GM23338 (cell line): ENCODE measurements around the gene SRCAP. TPM values are rescaled to one million over a fixed set of nuclear protein-coding genes. Genes with fewer than 3 reads are reported as not detected.

Source experiments
- ATAC-seq: fragments of 200-7000 bp; cut with Tn5 transposase; 3 replicates; pipeline ENCODE4 v1.9.1; 2020
- DNase-seq: peaks from one replicate; pipeline ENCODE4 v3.0.0-alpha.2; 2015; ENCODE audit warnings: low spot score
- H2AFZ ChIP-seq: fragments of 200-600 bp; sonication (generic); 2 replicates; pipeline ENCODE4 v1.8.0; 2016; ENCODE audit warnings: antibody characterized with exemption, mild to moderate bottlenecking, moderate library complexity
- H3F3A ChIP-seq: fragments of 200-600 bp; sonication (generic); replicated peaks from 2 replicates; pipeline ENCODE4 v1.8.0; 2017; ENCODE audit warnings: antibody characterized with exemption, mixed run types, low read depth
- H3K27ac ChIP-seq: fragments of 200-600 bp; sonication (generic); 2 replicates; pipeline ENCODE4 v1.6.1; 2016; ENCODE audit warnings: low read depth
- H3K27me3 ChIP-seq: fragments of 200-600 bp; sonication (generic); 2 replicates; pipeline ENCODE4 v1.8.0; 2016; ENCODE audit warnings: mild to moderate bottlenecking, mixed run types, moderate library complexity; ENCODE audit not compliant: insufficient read depth
- H3K36me3 ChIP-seq: fragments of 200-600 bp; sonication (generic); 2 replicates; pipeline ENCODE4 v1.8.0; 2016; ENCODE audit warnings: mild to moderate bottlenecking; ENCODE audit not compliant: insufficient read depth
- H3K4me1 ChIP-seq: fragments of 200-600 bp; sonication (generic); 2 replicates; pipeline ENCODE4 v1.8.0; 2016; ENCODE audit warnings: mild to moderate bottlenecking, moderate library complexity; ENCODE audit not compliant: insufficient read depth
- H3K4me2 ChIP-seq: fragments of 200-600 bp; sonication (generic); 2 replicates; pipeline ENCODE4 v1.7.1; 2017; ENCODE audit warnings: mixed run types
- H3K4me3 ChIP-seq: fragments of 200-600 bp; sonication (generic); 2 replicates; pipeline ENCODE4 v1.6.1; 2016; ENCODE audit warnings: mixed run types
- H3K79me2 ChIP-seq: fragments of 200-600 bp; sonication (generic); replicated peaks from 2 replicates; pipeline ENCODE4 v1.8.0; 2017; ENCODE audit warnings: mild to moderate bottlenecking; ENCODE audit not compliant: insufficient read depth
- H3K9me2 ChIP-seq: fragments of 200-600 bp; sonication (generic); 2 replicates; pipeline ENCODE4 v1.8.0; 2017; ENCODE audit not compliant: insufficient read depth
- H4K20me1 ChIP-seq: fragments of 200-600 bp; sonication (generic); replicated peaks from 2 replicates; pipeline ENCODE4 v1.8.0; 2017; ENCODE audit warnings: mild to moderate bottlenecking; ENCODE audit not compliant: insufficient read depth
- H3K27ac Mint-ChIP-seq: 2 replicates; pipeline ENCODE4 v1.8.0; 2020; ENCODE audit warnings: inconsistent platforms, mild to moderate bottlenecking, moderate library complexity, mixed read lengths
- H3K27me3 Mint-ChIP-seq: 3 replicates; pipeline ENCODE4 v1.8.0; 2022; ENCODE audit warnings: low read depth, mild to moderate bottlenecking, moderate library complexity, mixed read lengths, inconsistent platforms; ENCODE audit not compliant: insufficient read depth, poor library complexity
- H3K36me3 Mint-ChIP-seq: 3 replicates; pipeline ENCODE4 v1.8.0; 2021; ENCODE audit warnings: low read depth, mild to moderate bottlenecking, inconsistent platforms, moderate library complexity, mixed read lengths
- H3K4me1 Mint-ChIP-seq: 3 replicates; pipeline ENCODE4 v1.8.0; 2020; ENCODE audit warnings: mild to moderate bottlenecking, inconsistent platforms, mixed read lengths
- H3K4me3 Mint-ChIP-seq: 3 replicates; pipeline ENCODE4 v1.8.0; 2021; ENCODE audit warnings: moderate library complexity, mild to moderate bottlenecking, inconsistent platforms, mixed read lengths
- H3K9me3 Mint-ChIP-seq: 3 replicates; pipeline ENCODE4 v1.8.0; 2020; ENCODE audit warnings: moderate library complexity, mild to moderate bottlenecking, inconsistent platforms, mixed read lengths
- CREB1 ChIP-seq: fragments of 250-450 bp; sonication (Bioruptor Pico); IDR thresholded peaks from 2 replicates; pipeline ENCODE4 v1.5.0; 2020; ENCODE audit warnings: low read depth, mild to moderate bottlenecking, moderate library complexity
- EZH2 ChIP-seq: fragments of 200-600 bp; sonication (generic); IDR thresholded peaks from one replicate; pipeline ENCODE4 v1.8.0; 2017; ENCODE audit warnings: antibody characterized with exemption, mild to moderate bottlenecking, low read depth; ENCODE audit not compliant: unreplicated experiment
- EZH2phosphoT487 ChIP-seq: fragments of 200-600 bp; sonication (generic); IDR thresholded peaks from one replicate; pipeline ENCODE4 v1.8.1; 2018; ENCODE audit warnings: antibody characterized with exemption; ENCODE audit not compliant: unreplicated experiment
- JUNB ChIP-seq: IDR thresholded peaks from one replicate; pipeline ENCODE4 v1.6.1; 2016; ENCODE audit warnings: antibody characterized with exemption; ENCODE audit not compliant: unreplicated experiment
- NANOG ChIP-seq: IDR thresholded peaks from 2 replicates; pipeline ENCODE4 v1.6.1; 2016; ENCODE audit warnings: antibody characterized with exemption, borderline replicate concordance
- POLR2AphosphoS5 ChIP-seq: IDR thresholded peaks from 2 replicates; pipeline ENCODE4 v1.6.1; 2016; ENCODE audit warnings: antibody characterized with exemption, low read depth
- REST ChIP-seq: IDR thresholded peaks from one replicate; pipeline ENCODE4 v1.6.1; 2018; ENCODE audit warnings: antibody characterized with exemption; ENCODE audit not compliant: unreplicated experiment
- STAT1 ChIP-seq: IDR thresholded peaks from one replicate; pipeline ENCODE4 v1.6.1; 2016; ENCODE audit warnings: antibody characterized with exemption; ENCODE audit not compliant: unreplicated experiment
- ZNF114 ChIP-seq: fragments of 250-450 bp; sonication (Bioruptor Pico); IDR thresholded peaks from 2 replicates; pipeline ENCODE4 v1.5.0; 2020; ENCODE audit warnings: mild to moderate bottlenecking, moderate library complexity
- ZNF462 ChIP-seq: fragments of 250-450 bp; sonication (Bioruptor Pico); IDR thresholded peaks from 2 replicates; pipeline ENCODE4 v1.5.0; 2020; ENCODE audit warnings: mild to moderate bottlenecking, moderate library complexity
- polyA plus RNA-seq: library from polyadenylated mRNA; unstranded; fragments of >200 nt; fragmentation: Nextera tagmentation; extraction: Ambion mirVana; gene quantifications from 2 replicates; pipeline ENCODE4 v1.2.1, GENCODE V29; 2016
- total RNA-seq: library from RNA; depleted of rRNA; stranded (reverse); fragments of >200 nt; shearing (Covaris generic); gene quantifications from 2 replicates; pipeline ENCODE4 v1.2.3, GENCODE V29; 2014

SRCAP gene
- total and polyA plus RNA-seq, 2 experiments from 2014 or later, result 15.3 to 38.4 TPM

- no peak for TF ChIP-seq REST
- TF ChIP-seq EZH2phosphoT487, result no peak
- TF ChIP-seq EZH2, result no peak
Observed at GRCh38 chr16:30722916-30723315, 23.9 kb downstream of the SRCAP start (continued).

GRCh38 chr16:30723725-30724355 lies 24.9 kb downstream of the SRCAP start:
- H3K9me3 Mint-ChIP-seq, result no peaks in the 10 kb centered on the region
- Histone ChIP-seq H3K27ac (no peak overlapping the region), H3K9me2 (no peaks in the 10 kb centered on the region), H3K27me3 (no peaks in the 10 kb centered on the region), H3K4me2 (no peak overlapping the region), H3K4me1 (peaks cover 15% of the 10 kb centered on the region), H3F3A (no peaks in the 10 kb centered on the region; the same call in 1 of the 2 replicates), H3K4me3 (no peak overlapping the region), H3K36me3 (peaks cover 51% of the 10 kb centered on the region), H4K20me1 (peaks cover 39% of the 10 kb centered on the region), H3K79me2 (peaks cover 28% of the 10 kb centered on the region), H2AFZ (no peak overlapping the region)
- H3K4me3 Mint-ChIP-seq, result no peak overlapping the region; the same call in 2 of the 3 replicates
- H3K27me3 Mint-ChIP-seq, result peaks cover 10% of the 10 kb centered on the region
- DNase-seq, result no peak
- no peak for ATAC-seq
- peaks cover 12% of the 10 kb centered on the region for H3K4me1 Mint-ChIP-seq
- peak overlapping the region; percentile 39; the same call in 1 of the 2 replicates for H3K27ac Mint-ChIP-seq
- H3K36me3 Mint-ChIP-seq, result peaks cover 86% of the 10 kb centered on the region
- no peak for TF ChIP-seq REST
- no peak for TF ChIP-seq JUNB
- no peak for TF ChIP-seq STAT1
- TF ChIP-seq NANOG, result no peak
- TF ChIP-seq ZNF462 (CRISPR knock-in tag), result no peak
- no peak for TF ChIP-seq EZH2
- no peak for TF ChIP-seq ZNF114
- TF ChIP-seq CREB1 (CRISPR knock-in tag), result no peak
- no peak for TF ChIP-seq POLR2AphosphoS5
- TF ChIP-seq EZH2phosphoT487, result no peak
